GM12878 (cell line): ENCODE measurements around the gene MED31. TPM values are rescaled to one million over a fixed set of nuclear protein-coding genes. Genes with fewer than 3 reads are reported as not detected.

ENCODE experiments used
- ATAC-seq: fragments of 200-7000 bp; cut with Tn5 transposase; 3 replicates; pipeline ENCODE4 v1.9.1; 2020; ENCODE audit warnings: mild to moderate bottlenecking, moderate library complexity
- BruUV-seq: library from RNA; stranded (reverse); fragments of 400-500 nt; replicated peaks from 2 replicates; lab custom pipeline; 2021; lab: Mats Ljungman, UMichigan
- CTCF ChIA-PET: fragments of 300-600 bp; sonication (Branson Sonifier 250); formaldehyde crosslinking; extraction: SDS; loops from one replicate; lab custom pipeline; 2021; ENCODE audit warnings: inconsistent platforms; lab: Yijun Ruan, JAX
- POLR2A ChIA-PET: fragments of 350-600 bp; formaldehyde crosslinking; extraction: SDS; loops from one replicate; lab custom pipeline; 2021; ENCODE audit warnings: inconsistent platforms; lab: Charles Lee
- RAD21 ChIA-PET: fragments of 300-600 bp; sonication (Branson Sonifier 250); formaldehyde crosslinking; loops from one replicate; lab custom pipeline; 2023; ENCODE audit warnings: antibody characterized with exemption; ENCODE audit not compliant: unreplicated experiment; lab: Charles Lee
- SMC1A ChIA-PET: fragments of 300-600 bp; sonication (Branson Sonifier 250); formaldehyde crosslinking; loops from one replicate; lab custom pipeline; 2023; ENCODE audit not compliant: unreplicated experiment, uncharacterized antibody; lab: Charles Lee
- DNase-seq: peaks from one replicate; pipeline ENCODE4 v3.0.0-alpha.2; 2011; ENCODE audit warnings: low read depth, low spot score
- FAIRE-seq: peaks from 3 replicates; lab custom pipeline; 2011; peaks lifted over from hg19 to GRCh38; lab: Jason Lieb, UNC
- H2AFZ ChIP-seq: 2 replicates; pipeline ENCODE4 v1.6.0; 2011; ENCODE audit warnings: low read depth, low read length, control low read depth; ENCODE audit not compliant: control insufficient read depth
- H3K27ac ChIP-seq: 2 replicates; pipeline ENCODE4 v1.5.1; 2011; ENCODE audit warnings: control low read depth; ENCODE audit not compliant: control insufficient read depth, insufficient read depth
- H3K27me3 ChIP-seq, 2 experiments: replicated peaks in 1 of 2; 2 replicates each; pipeline versions ENCODE4 v1.6.0 to v1.6.1; 2011; ENCODE audit warnings: low read length in 1 of 2; ENCODE audit not compliant: control insufficient read depth in 2 of 2, insufficient read depth in 2 of 2
- H3K36me3 ChIP-seq, 2 experiments: 2 replicates each; pipeline ENCODE4 v1.5.1; 2011; ENCODE audit warnings: low read length in 1 of 2; ENCODE audit not compliant: control insufficient read depth in 2 of 2, insufficient read depth in 2 of 2
- H3K4me1 ChIP-seq: 2 replicates; pipeline ENCODE4 v1.6.1; 2011; ENCODE audit warnings: mild to moderate bottlenecking, low read length, moderate library complexity, mixed read lengths; ENCODE audit not compliant: control insufficient read depth, insufficient read depth
- H3K4me2 ChIP-seq: 2 replicates; pipeline ENCODE4 v1.6.0; 2011; ENCODE audit warnings: control low read depth; ENCODE audit not compliant: control insufficient read depth, insufficient read depth
- H3K4me3 ChIP-seq: fragments of 200-600 bp; sonication (generic); 2 replicates; pipeline ENCODE4 v1.5.1; 2016
- H3K79me2 ChIP-seq: 2 replicates; pipeline ENCODE4 v1.6.0; 2011; ENCODE audit warnings: low read length; ENCODE audit not compliant: control insufficient read depth, insufficient read depth
- H3K9ac ChIP-seq: 2 replicates; pipeline ENCODE4 v1.8.0; 2011; ENCODE audit warnings: low read length, control low read depth, mixed read lengths; ENCODE audit not compliant: control insufficient read depth, insufficient read depth
- H3K9me3 ChIP-seq: replicated peaks from 3 replicates; pipeline ENCODE4 v1.5.1; 2011; ENCODE audit warnings: mild to moderate bottlenecking, low read length; ENCODE audit not compliant: control insufficient read depth, insufficient read depth
- H4K20me1 ChIP-seq: 2 replicates; pipeline ENCODE4 v1.6.0; 2011; ENCODE audit not compliant: control insufficient read depth, insufficient read depth
- ASH2L ChIP-seq: fragments of 300-600, 200-600 bp; sonication (generic); IDR thresholded peaks from 2 replicates; pipeline ENCODE4 v1.6.1; 2017; ENCODE audit warnings: low read depth, mild to moderate bottlenecking, borderline replicate concordance
- CEBPB ChIP-seq, 2 experiments: fragments of 150-350 bp in 1 of 2; IDR thresholded peaks; 2 replicates each; pipeline ENCODE4 v1.6.1; 2012 to 2014; ENCODE audit warnings: low read depth in 2 of 2, low read length in 2 of 2, borderline replicate concordance in 1 of 2, inconsistent platforms in 1 of 2
- E2F4 ChIP-seq: IDR thresholded peaks from 2 replicates; pipeline ENCODE4 v1.6.1; 2012; ENCODE audit warnings: low read depth, low read length, improper control_type of control experiment
- EED ChIP-seq: sonication (generic); IDR thresholded peaks from 2 replicates; pipeline ENCODE4 v1.6.1; 2016; ENCODE audit warnings: antibody characterized with exemption, low read depth
- FOS ChIP-seq: IDR thresholded peaks from 3 replicates; pipeline ENCODE4 v1.6.1; 2011; ENCODE audit warnings: borderline replicate concordance; ENCODE audit not compliant: insufficient read length; ENCODE audit errors: extremely low read depth
- HSF1 ChIP-seq: fragments of 150-350 bp; IDR thresholded peaks from 2 replicates; pipeline ENCODE4 v1.6.1; 2014; ENCODE audit warnings: mild to moderate bottlenecking, low read depth, low read length
- KDM1A ChIP-seq: fragments of 200-600 bp; sonication (generic); IDR thresholded peaks from 2 replicates; pipeline ENCODE4 v1.6.1; 2016; ENCODE audit warnings: borderline replicate concordance
- NFXL1 ChIP-seq: fragments of 450-650 bp; IDR thresholded peaks from 2 replicates; pipeline ENCODE4 v1.6.1; 2017; ENCODE audit warnings: antibody characterized with exemption, mild to moderate bottlenecking, borderline replicate concordance
- NRF1 ChIP-seq: conservative IDR thresholded peaks from 2 replicates; pipeline ENCODE4 v1.6.1; 2011; ENCODE audit warnings: mild to moderate bottlenecking, low read depth, low read length, improper control_type of control experiment
- RB1 ChIP-seq: fragments of 450-650 bp; formaldehyde crosslinking; IDR thresholded peaks from 2 replicates; pipeline ENCODE4 v1.6.1; 2017; ENCODE audit warnings: mild to moderate bottlenecking, borderline replicate concordance
- SIX5 ChIP-seq: IDR thresholded peaks from 2 replicates; pipeline ENCODE4 v1.6.1; 2011; ENCODE audit warnings: mild to moderate bottlenecking, low read depth, low read length, moderate library complexity; ENCODE audit not compliant: severe bottlenecking
- STAT3 ChIP-seq: IDR thresholded peaks from 2 replicates; pipeline ENCODE4 v1.6.1; 2011; ENCODE audit warnings: low read depth, low read length, improper control_type of control experiment
- USF2 ChIP-seq: IDR thresholded peaks from 2 replicates; pipeline ENCODE4 v1.6.1; 2011; ENCODE audit warnings: low read depth, low read length, improper control_type of control experiment, borderline replicate concordance
- ZSCAN29 ChIP-seq: fragments of 450-650 bp; IDR thresholded peaks from 2 replicates; pipeline ENCODE4 v1.6.1; 2017; ENCODE audit warnings: mild to moderate bottlenecking, moderate library complexity
- WGBS: methylation state at CpG from one replicate; pipeline ENCODE4 v1.1.6; 2016; ENCODE audit warnings: low lambda C conversion rate; ENCODE audit not compliant: insufficient replicate concordance, insufficient coverage; ENCODE audit errors: missing lambda C conversion rate; 5-methylcytosine and 5-hydroxymethylcytosine counted together
- in situ Hi-C: fragments of 300-500 bp; cut with MboI; formaldehyde crosslinking; loops from 9 replicates; pipeline ENCODE4 v1.14.3; 2018; ENCODE audit warnings: mixed read lengths
- intact Hi-C: fragments of 100-400 bp; cut with micrococcal nuclease; formaldehyde crosslinking; loops from one replicate; pipeline ENCODE4 v1.14.2; 2022; ENCODE audit not compliant: unreplicated experiment
- polyA plus RNA-seq, 11 experiments: library from polyadenylated mRNA; depleted of rRNA in 4 of 11; unstranded in 6 of 11; stranded (reverse) in 5 of 11; fragments of >200 nt; fragmentation: Nextera tagmentation in 4 of 11; fragmentation: Illumina TruSeq in 1 of 11; extraction: Ambion mirVana in 4 of 11; extraction: Trizol in 1 of 11; gene quantifications; 1 replicate in 1 of 11; 2 replicates in 10 of 11; pipeline versions ENCODE4 v1.2.1 to v1.2.3, GENCODE V29; 2011 to 2016; ENCODE audit warnings: inconsistent platforms in 2 of 11, missing spikeins in 2 of 11, low read depth in 1 of 11
- total RNA-seq, 4 experiments: library from RNA; depleted of rRNA in 3 of 4; stranded (reverse); fragments of >200 nt in 3 of 4; fragmentation: Illumina TruSeq in 1 of 4; extraction: Trizol in 1 of 4; gene quantifications; 2 replicates each; pipeline versions ENCODE4 v1.2.1 to v1.2.3, GENCODE V29; 2013 to 2021
- TF ChIP-seq, protein P1 (sequence below): fragments of 450-650 bp; IDR thresholded peaks from 2 replicates; pipeline ENCODE4 v1.6.1; 2017; ENCODE audit warnings: borderline replicate concordance
- TF ChIP-seq, protein P2 (sequence below): IDR thresholded peaks from 2 replicates; pipeline ENCODE4 v1.6.1; 2011; ENCODE audit warnings: mild to moderate bottlenecking, low read depth, low read length, moderate library complexity; ENCODE audit not compliant: insufficient replicate concordance

MED31 gene
- total and polyA plus RNA-seq, 10 of the 15 experiments (the other 5 are each of a cell fraction or from before 2014, with no cell fraction given) = 14.4 to 71.1 (median 34.6) TPM

GRCh38 chr17:6699997-6700947 is 48.9 kb upstream of the MED31 start:
- DNase-seq (no peak), ATAC-seq (no peak), FAIRE-seq (no peak)
- Histone ChIP-seq H2AFZ (no peak overlapping the region), H4K20me1 (no peaks in the 10 kb centered on the region), H3K36me3 (no peaks in the 10 kb centered on the region), H3K4me1 (no peaks in the 10 kb centered on the region), H3K4me2 (no peak overlapping the region), H3K79me2 (no peaks in the 10 kb centered on the region), H3K4me3 (no peak overlapping the region), H3K9me3 (no peaks in the 10 kb centered on the region), H3K27ac (no peak overlapping the region), H3K9ac (no peak overlapping the region), H3K27me3 (peaks cover 0 to 1% of the 10 kb centered on the region in 2 experiments; a peak in 2 of 4 replicates)
- intact Hi-C loops (no loop called here), in situ Hi-C loops (no loop called here)
- CTCF ChIA-PET = interaction anchor here (0.9 to 2.1 kb wide), 3 partner anchors 34 to 227 kb away, joined by 3 to 9 read pairs (median 3); no protein-coding TSS in a partner anchor
- BruUV-seq = no TSS peak
- POLR2A ChIA-PET = interaction anchor here (1.2 kb wide), 1 partner anchor 9 kb away, joined by 3 read pairs; no protein-coding TSS in a partner anchor
- 43% methylated on average over 16 of the region's 16 CpGs for whole genome bisulfite sequencing
- SMC1A ChIA-PET = interaction anchor here (1.7 kb wide), 1 partner anchor 9 kb away, joined by 3 read pairs; no protein-coding TSS in a partner anchor
- RAD21 ChIA-PET = no interaction called here
- no peak for TF ChIP-seq FOS
- no peak for TF ChIP-seq NRF1
- TF ChIP-seq ASH2L = no peak
- TF ChIP-seq HSF1 = no peak
- TF ChIP-seq, protein P1, sequence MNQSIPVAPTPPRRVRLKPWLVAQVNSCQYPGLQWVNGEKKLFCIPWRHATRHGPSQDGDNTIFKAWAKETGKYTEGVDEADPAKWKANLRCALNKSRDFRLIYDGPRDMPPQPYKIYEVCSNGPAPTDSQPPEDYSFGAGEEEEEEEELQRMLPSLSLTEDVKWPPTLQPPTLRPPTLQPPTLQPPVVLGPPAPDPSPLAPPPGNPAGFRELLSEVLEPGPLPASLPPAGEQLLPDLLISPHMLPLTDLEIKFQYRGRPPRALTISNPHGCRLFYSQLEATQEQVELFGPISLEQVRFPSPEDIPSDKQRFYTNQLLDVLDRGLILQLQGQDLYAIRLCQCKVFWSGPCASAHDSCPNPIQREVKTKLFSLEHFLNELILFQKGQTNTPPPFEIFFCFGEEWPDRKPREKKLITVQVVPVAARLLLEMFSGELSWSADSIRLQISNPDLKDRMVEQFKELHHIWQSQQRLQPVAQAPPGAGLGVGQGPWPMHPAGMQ = no peak
- no peak for TF ChIP-seq NFXL1
- no peak for TF ChIP-seq E2F4
- TF ChIP-seq KDM1A = no peak
- TF ChIP-seq EED = no peak
- TF ChIP-seq CEBPB (IDR thresholded peaks at IDR 0.05; ENCODE audit: borderline replicate concordance in 1 of 2, low read depth in 2 of 2, low read length in 2 of 2) = no peak
- TF ChIP-seq ZSCAN29 = no peak
- TF ChIP-seq SIX5 = no peak
- TF ChIP-seq, protein P2, sequence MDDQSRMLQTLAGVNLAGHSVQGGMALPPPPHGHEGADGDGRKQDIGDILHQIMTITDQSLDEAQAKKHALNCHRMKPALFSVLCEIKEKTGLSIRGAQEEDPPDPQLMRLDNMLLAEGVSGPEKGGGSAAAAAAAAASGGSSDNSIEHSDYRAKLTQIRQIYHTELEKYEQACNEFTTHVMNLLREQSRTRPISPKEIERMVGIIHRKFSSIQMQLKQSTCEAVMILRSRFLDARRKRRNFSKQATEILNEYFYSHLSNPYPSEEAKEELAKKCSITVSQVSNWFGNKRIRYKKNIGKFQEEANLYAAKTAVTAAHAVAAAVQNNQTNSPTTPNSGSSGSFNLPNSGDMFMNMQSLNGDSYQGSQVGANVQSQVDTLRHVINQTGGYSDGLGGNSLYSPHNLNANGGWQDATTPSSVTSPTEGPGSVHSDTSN = no peak
- no peak for TF ChIP-seq USF2
- no peak for TF ChIP-seq RB1
- no peak for TF ChIP-seq STAT3
